MCF 10A (cell line): Measurements from ENCODE around the gene CBX8. TPM values are rescaled to one million over a fixed set of nuclear protein-coding genes. Genes with fewer than 3 reads are reported as not detected.

Experiments used
- BruUV-seq: library from RNA; stranded (reverse); fragments of 400-500 nt; replicated peaks from 2 replicates; lab custom pipeline; 2021; lab: Mats Ljungman, UMichigan
- CTCF ChIA-PET: fragments of 300-600 bp; sonication (Branson Sonifier 250); formaldehyde crosslinking; extraction: SDS; loops from one replicate; lab custom pipeline; 2021; ENCODE audit warnings: antibody characterized with exemption, inconsistent platforms; lab: Yijun Ruan, JAX
- POLR2A ChIA-PET: fragments of 300-600, 350-650 bp; sonication (Branson Sonifier 250); formaldehyde crosslinking; extraction: SDS; loops from one replicate; lab custom pipeline; 2020; ENCODE audit warnings: antibody characterized with exemption, inconsistent platforms; lab: Yijun Ruan, JAX
- DNase-seq: peaks from one replicate; pipeline ENCODE4 v3.0.0-alpha.2; 2018; ENCODE audit not compliant: unreplicated experiment
- H3K27ac Mint-ChIP-seq: one replicate; pipeline ENCODE4 v1.8.0; 2022; ENCODE audit warnings: mild to moderate bottlenecking, low read depth, mixed read lengths; ENCODE audit not compliant: unreplicated experiment
- H3K27me3 Mint-ChIP-seq: one replicate; pipeline ENCODE4 v1.8.0; 2022; ENCODE audit warnings: mixed read lengths; ENCODE audit not compliant: insufficient read depth, unreplicated experiment
- H3K36me3 Mint-ChIP-seq: one replicate; pipeline ENCODE4 v1.8.0; 2022; ENCODE audit warnings: mild to moderate bottlenecking, moderate library complexity, mixed read lengths; ENCODE audit not compliant: insufficient read depth, unreplicated experiment
- H3K4me1 Mint-ChIP-seq: one replicate; pipeline ENCODE4 v1.8.0; 2022; ENCODE audit warnings: mixed read lengths; ENCODE audit not compliant: insufficient read depth, unreplicated experiment
- H3K4me3 Mint-ChIP-seq: one replicate; pipeline ENCODE4 v1.8.0; 2022; ENCODE audit warnings: mild to moderate bottlenecking, moderate library complexity, mixed read lengths; ENCODE audit not compliant: unreplicated experiment
- H3K9me3 Mint-ChIP-seq: one replicate; pipeline ENCODE4 v1.8.0; 2022; ENCODE audit warnings: mixed read lengths; ENCODE audit not compliant: unreplicated experiment
- CTCF ChIP-seq: fragments of 200-600 bp; IDR thresholded peaks from one replicate; pipeline ENCODE4 v1.8.0; 2022; ENCODE audit warnings: antibody characterized with exemption, mild to moderate bottlenecking; ENCODE audit not compliant: unreplicated experiment
- intact Hi-C: fragments of 100-400 bp; cut with micrococcal nuclease; formaldehyde crosslinking; loops from 2 replicates; pipeline ENCODE4 v1.14.1; 2022
- total RNA-seq: library from RNA; stranded (reverse); gene quantifications from 2 replicates; pipeline ENCODE4 v1.2.3, GENCODE V29; 2022

The CBX8 gene
- total RNA-seq, 1 experiment from 2014 or later: 9.4 TPM

- intact Hi-C loops: no loop called here
- H3K36me3 Mint-ChIP-seq: peaks cover 7% of the 10 kb centered on the region
- no peaks in the 10 kb centered on the region for H3K4me1 Mint-ChIP-seq
- H3K4me3 Mint-ChIP-seq: no peak overlapping the region
- POLR2A ChIA-PET: interaction anchor here (0.6 to 4.0 kb wide), 3 partner anchors 8 to 816 kb away, joined by 3 to 46 read pairs (median 4); no protein-coding TSS in a partner anchor
- peaks cover 11% of the 10 kb centered on the region for H3K27me3 Mint-ChIP-seq
- BruUV-seq: no TSS peak
- DNase-seq: no peak
- H3K27ac Mint-ChIP-seq: no peak overlapping the region
- no peak for TF ChIP-seq CTCF
- CTCF ChIA-PET: interaction anchor here (0.6 to 1.5 kb wide), 4 partner anchors 33 to 1049 kb away, joined by 3 to 5 read pairs (median 4); no protein-coding TSS in a partner anchor
- H3K9me3 Mint-ChIP-seq: no peaks in the 10 kb centered on the region
Measured at GRCh38 chr17:79842136-79842655, 45.3 kb upstream of the CBX8 start.

DNA sequence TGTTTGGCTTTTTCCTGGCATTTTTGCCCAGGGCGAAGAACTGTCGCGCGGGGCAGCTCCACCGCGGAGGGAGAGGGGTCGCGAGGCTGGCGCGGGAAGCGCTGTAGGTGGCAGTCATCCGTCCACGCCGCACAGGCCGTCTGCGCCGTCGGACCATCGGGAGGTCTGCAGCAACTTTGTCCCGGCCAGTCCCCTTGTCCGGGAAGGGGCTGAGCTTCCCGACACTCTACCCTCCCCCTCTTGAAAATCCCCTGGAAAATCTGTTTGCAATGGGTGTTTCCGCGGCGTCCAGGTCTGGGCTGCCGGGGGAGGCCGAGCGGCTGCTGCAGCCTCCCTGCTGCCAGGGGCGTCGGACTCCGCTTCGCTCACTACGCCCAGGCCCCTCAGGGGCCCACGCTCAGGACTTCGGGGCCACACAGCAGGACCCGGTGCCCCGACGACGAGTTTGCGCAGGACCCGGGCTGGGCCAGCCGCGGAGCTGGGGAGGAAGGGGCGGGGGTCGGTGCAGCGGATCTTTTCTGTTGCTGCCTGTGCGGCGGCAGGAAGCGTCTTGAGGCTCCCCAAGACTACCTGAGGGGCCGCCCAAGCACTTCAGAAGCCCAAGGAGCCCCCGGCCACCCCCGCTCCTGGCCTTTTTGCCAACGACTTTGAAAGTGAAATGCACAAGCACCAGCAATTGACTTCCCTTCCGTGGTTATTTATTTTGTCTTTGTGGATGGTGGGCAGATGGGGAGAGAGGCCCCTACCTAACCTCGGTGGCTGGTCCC, 44.7 kb upstream of the CBX8 start:
- intact Hi-C loops: no loop called here
- POLR2A ChIA-PET: interaction anchor here (0.6 to 4.0 kb wide), 4 partner anchors 9 to 97 kb away, joined by 3 to 46 read pairs (median 3); partner anchors contain the start of gene CBX8
- Mint-ChIP-seq H3K27me3 (peaks cover 11% of the 10 kb centered on the region), H3K4me3 (no peak overlapping the region), H3K36me3 (peaks cover 12% of the 10 kb centered on the region), H3K9me3 (no peaks in the 10 kb centered on the region), H3K27ac (no peak overlapping the region), H3K4me1 (peaks cover 4% of the 10 kb centered on the region)
- CTCF ChIA-PET: interaction anchor here (0.6 to 1.5 kb wide), 6 partner anchors 33 to 1050 kb away, joined by 3 to 5 read pairs (median 4); no protein-coding TSS in a partner anchor
- TF ChIP-seq CTCF: no peak
- DNase-seq: no peak
- BruUV-seq: no TSS peak

DNA sequence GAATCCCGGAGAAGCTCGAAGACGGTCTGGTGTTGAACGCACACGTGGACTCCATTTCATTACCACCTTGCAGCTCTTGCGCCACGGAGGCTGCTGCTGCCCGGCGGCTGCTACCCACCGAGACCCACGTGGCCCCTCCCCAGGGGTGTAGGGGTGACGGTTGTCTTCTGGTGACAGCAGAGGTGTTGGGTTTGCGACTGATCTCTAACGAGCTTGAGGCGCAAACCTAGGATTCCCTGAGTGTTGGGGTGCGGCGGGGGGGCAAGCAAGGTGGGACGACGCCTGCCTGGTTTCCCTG, 44.1 kb upstream of the CBX8 start:
- Mint-ChIP-seq H3K36me3 (peaks cover 18% of the 10 kb centered on the region), H3K27ac (no peak overlapping the region), H3K9me3 (no peaks in the 10 kb centered on the region), H3K4me3 (no peak overlapping the region), H3K4me1 (peaks cover 5% of the 10 kb centered on the region), H3K27me3 (peaks cover 11% of the 10 kb centered on the region)
- no TSS peak for BruUV-seq
- CTCF ChIA-PET: interaction anchor here (0.9 to 1.5 kb wide), 5 partner anchors 34 to 153 kb away, joined by 3 to 6 read pairs (median 5); no protein-coding TSS in a partner anchor
- intact Hi-C loops: no loop called here
- TF ChIP-seq CTCF: no peak
- POLR2A ChIA-PET: interaction anchor here (0.6 to 4.0 kb wide), 3 partner anchors 9 to 96 kb away, joined by 3 to 46 read pairs (median 3); partner anchors contain the start of gene CBX8
- no peak for DNase-seq
